Lung microvascular endothelial cell (primary cell): ENCODE measurements around the gene HOXC5. TPM values are rescaled to one million over a fixed set of nuclear protein-coding genes. Genes with fewer than 3 reads are reported as not detected.

Experiments
- DNase-seq, 2 donors: peaks; one replicate each; pipeline versions ENCODE4 v3.0.0 to v3.0.0-alpha.2; 2010; ENCODE audit warnings: low read depth in 2 of 2
- total RNA-seq: library from RNA; depleted of rRNA; stranded (reverse); fragments of >200 nt; gene quantifications from 2 replicates; pipeline ENCODE4 v1.2.1, GENCODE V29; 2014

Gene HOXC5
- total RNA-seq, 1 donor from 2014 or later, result not detected

GRCh38 chr12:54006559-54007220 is 26.2 kb upstream of the HOXC5 start:
- DNase-seq, result no peak

GRCh38 chr12:54007538-54008259 is 25.2 kb upstream of the HOXC5 start:
- DNase-seq, result no peak

GRCh38 chr12:54008260-54008552 is 24.6 kb upstream of the HOXC5 start:
- no peak for DNase-seq

GRCh38 chr12:54009171-54010052 is 23.4 kb upstream of the HOXC5 start:
- no peak for DNase-seq

GRCh38 chr12:54010053-54010971 is 22.5 kb upstream of the HOXC5 start:
- no peak for DNase-seq

GRCh38 chr12:54010972-54011664 is 21.7 kb upstream of the HOXC5 start:
- DNase-seq, result no peak

GRCh38 chr12:54011665-54012532 is 21.0 kb upstream of the HOXC5 start:
- DNase-seq, result no peak

- DNase-seq, result no peak
Measured at GRCh38 chr12:54012631-54013409, 20.0 kb upstream of the HOXC5 start.

- DNase-seq, result no peak
Measured at GRCh38 chr12:54014377-54015017, 18.4 kb upstream of the HOXC5 start.

- DNase-seq, result no peak
Measured at GRCh38 chr12:54015018-54015931, 17.6 kb upstream of the HOXC5 start.

GRCh38 chr12:54016051-54016450 is 16.8 kb upstream of the HOXC5 start:
- DNase-seq, result no peak

GRCh38 chr12:54016478-54016964 is 16.3 kb upstream of the HOXC5 start:
- no peak for DNase-seq

GRCh38 chr12:54017027-54017788 is 15.6 kb upstream of the HOXC5 start:
- DNase-seq, result no peak

- peak; percentile 27 to 31 for DNase-seq
Measured at GRCh38 chr12:54017878-54018467, 14.9 kb upstream of the HOXC5 start.

- no peak for DNase-seq
Measured at GRCh38 chr12:54018468-54018984, 14.3 kb upstream of the HOXC5 start.
